SH-SY5Y (cell line): ENCODE data around the gene CYBA.

Source experiments
- GATA2 ChIP-seq: IDR thresholded peaks from 2 replicates; pipeline ENCODE4 v1.6.1; 2011; ENCODE audit warnings: mild to moderate bottlenecking, low read depth, low read length
- GATA3 ChIP-seq: IDR thresholded peaks from 2 replicates; pipeline ENCODE4 v1.6.1; 2011; ENCODE audit warnings: low read depth, mild to moderate bottlenecking, low read length, moderate library complexity

Gene CYBA

DNA sequence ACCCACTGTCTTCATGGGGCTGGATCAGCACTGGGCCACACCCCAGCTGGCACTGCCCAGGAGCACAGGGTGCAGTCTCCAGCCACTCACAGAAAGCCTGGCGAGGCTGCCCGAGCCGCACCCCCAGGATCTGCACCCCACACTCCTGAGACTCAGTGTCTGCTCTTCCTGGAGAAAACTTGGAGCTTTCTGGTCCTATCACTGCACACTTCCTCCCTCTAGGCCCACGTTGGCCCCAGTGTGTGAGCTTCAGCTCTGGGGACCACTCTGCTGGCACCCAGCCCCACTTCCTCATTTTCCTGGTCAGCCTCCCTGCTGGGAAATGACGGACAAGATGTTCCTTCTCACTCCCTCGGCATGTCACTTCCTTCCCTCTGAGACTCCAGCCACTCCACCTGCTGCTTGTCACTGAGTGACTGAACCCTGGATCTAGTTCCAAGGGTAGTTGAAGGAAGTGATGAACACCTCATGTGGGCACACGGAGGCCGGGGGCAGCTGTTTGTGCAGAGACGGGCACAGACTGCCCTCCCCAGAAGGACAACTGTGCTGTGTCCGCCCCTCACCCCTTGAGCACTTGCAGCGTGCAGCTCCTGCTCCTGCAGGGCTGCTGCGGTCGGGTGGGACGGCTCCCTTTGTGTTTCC lies 51.6 kb downstream of the CYBA start:
- TF ChIP-seq GATA3: no peak
- TF ChIP-seq GATA2: no peak

DNA sequence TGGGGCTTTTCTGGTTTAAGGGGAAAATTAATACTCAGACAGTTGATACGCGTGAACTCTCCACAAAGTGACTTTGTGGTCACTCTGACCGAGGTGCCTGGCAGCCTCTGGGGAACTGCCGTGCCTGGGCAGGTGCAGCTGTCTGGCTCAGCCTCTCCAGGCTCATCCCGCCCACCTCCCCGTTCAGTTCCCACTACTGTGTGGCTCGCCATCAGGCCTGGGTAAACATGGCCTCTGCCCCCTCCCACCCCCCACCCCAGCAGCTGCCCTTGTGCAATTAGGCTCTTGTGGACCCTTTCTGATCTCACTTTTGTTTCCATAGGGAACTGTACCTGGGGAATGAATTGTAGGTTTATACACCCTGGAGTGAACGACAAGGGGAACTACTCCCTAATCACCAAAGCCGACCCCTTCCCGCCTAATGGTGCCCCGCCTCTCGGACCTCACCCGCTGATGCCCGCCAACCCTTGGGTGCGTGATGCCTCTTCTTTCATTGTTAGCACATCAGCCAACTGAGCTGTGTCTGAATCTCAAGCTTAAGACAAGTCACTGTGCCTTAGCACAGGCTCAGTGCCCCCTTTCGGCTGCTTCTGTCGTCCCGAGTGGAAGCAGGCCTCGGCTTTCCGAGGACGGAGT lies 52.9 kb downstream of the CYBA start:
- no peak for TF ChIP-seq GATA3
- no peak for TF ChIP-seq GATA2

DNA sequence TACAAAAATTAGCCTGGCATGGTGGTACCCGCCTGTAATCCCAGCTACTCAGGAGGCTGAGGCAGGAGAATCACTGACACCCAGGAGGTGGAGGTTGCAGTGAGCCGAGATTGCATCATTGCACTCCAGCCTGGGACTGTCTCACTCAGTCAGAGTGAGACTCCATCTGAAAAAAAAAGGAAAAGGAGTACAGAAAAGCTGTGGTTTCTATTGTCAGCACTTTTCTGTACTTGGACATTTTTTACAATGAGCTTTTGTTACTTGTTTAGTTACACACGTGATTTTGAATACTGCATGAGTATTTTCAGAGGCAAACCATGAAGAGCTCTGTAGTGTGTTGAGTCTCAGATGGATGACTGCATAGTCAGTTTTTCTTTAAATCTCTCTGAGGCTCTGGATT lies 54.4 kb downstream of the CYBA start:
- TF ChIP-seq GATA2: no peak
- TF ChIP-seq GATA3: no peak

DNA sequence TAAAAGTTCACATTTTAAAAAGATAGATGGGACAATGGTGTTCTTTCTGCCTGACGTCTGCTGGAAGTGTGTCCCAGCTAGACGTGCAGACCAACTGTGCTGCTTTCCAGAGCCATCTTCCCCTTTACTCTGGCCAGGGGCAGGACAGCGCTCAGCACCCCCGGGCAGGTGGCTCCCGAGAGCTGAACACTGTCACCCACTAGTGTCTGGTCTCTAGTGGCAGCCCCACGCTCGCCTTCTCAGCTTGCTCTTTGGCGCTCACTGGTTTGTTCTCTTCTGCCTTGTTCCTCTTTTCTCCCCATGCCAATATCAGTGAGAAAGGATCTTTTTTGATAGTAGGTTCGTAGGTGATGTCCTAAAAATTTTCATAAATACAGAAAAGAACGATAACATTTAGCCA lies 54.9 kb downstream of the CYBA start:
- TF ChIP-seq GATA3: no peak
- TF ChIP-seq GATA2: no peak

DNA sequence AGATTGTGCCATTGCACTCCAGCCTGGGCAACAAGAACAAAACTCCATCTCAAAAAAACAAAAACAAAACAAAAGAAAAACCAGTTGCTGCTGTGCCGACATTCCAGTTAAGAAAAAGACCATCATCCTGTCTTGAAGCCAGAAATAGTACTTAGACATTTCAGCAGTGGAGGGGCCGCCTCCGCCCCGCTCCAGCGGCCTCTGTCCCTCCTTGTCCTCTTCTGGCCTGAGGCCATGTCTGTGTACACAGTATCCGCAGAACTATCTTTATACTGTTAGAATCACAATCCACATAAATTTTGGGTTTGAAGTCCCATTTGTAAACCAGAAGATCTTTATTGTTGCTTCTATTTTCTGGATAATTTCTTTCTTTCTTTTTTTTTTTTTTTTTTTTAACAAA lies 55.8 kb downstream of the CYBA start:
- TF ChIP-seq GATA3: no peak
- TF ChIP-seq GATA2: no peak

DNA sequence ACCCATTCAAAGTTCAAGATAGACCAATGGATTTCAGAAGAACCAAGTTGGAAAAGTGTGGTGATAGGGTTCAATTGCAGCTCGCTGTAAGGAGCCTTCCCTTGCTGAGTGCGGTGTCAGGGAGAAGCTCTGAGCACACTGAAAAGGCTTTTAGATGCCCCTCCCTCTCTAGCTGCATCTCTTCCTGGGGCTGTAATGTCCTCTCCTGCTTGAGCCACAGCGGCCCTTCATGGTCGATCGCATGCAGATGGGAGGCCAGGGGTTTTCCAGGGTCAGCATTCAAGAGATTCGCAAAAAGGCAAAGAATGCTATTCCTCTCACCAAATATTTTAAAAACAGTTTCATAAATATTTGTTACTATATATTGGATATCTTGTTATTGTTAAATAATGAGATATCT lies 56.9 kb downstream of the CYBA start:
- no peak for TF ChIP-seq GATA3
- no peak for TF ChIP-seq GATA2

DNA sequence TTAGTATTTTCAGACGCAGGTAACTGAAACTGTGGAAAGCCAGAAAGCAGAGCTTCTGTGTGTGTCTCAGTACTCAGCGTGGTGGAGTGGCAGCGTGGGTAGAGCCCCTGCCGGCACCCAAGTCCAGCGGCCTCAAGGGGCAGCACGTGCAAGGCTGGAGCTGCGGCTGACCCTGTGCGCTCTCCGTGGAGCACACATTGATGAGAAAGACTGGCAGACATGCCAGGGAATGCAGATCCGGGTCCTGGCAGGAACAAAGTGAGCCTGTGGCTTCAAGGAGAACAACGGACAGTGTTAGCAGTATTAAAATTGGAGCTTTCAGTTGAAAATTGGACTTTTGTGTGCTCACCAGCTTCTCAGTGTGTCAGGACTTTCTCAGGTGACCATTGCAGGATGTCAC lies 57.4 kb downstream of the CYBA start:
- TF ChIP-seq GATA3 (no peak), GATA2 (no peak)
